Tibial artery (tissue), 4 donors: Measurements from ENCODE around the gene KIF7.

Source experiments
- DNase-seq, 2 donors: peaks; one replicate each; pipeline ENCODE4 v3.0.0-alpha.2; 2019
- H3K27ac ChIP-seq, 2 donors: fragments of 200-600 bp; sonication (generic) in 1 of 2; 1 replicate in 1 of 2; 2 replicates in 1 of 2; pipeline ENCODE4 v1.5.1; 2018 to 2019; ENCODE audit warnings: mild to moderate bottlenecking in 1 of 2
- H3K27me3 ChIP-seq, 2 donors: fragments of 200-600 bp; sonication (generic) in 1 of 2; one replicate each; pipeline versions ENCODE4 v1.5.1 to v1.6.0; 2016 to 2019
- H3K36me3 ChIP-seq, 3 donors: fragments of 200-600 bp; sonication (generic) in 2 of 3; one replicate each; pipeline ENCODE4 v1.5.1; 2016 to 2019; ENCODE audit warnings: mild to moderate bottlenecking in 2 of 3
- H3K4me1 ChIP-seq, 4 donors: fragments of 200-600 bp; sonication (generic) in 2 of 4; 1 replicate in 3 of 4; 2 replicates in 1 of 4; pipeline ENCODE4 v1.5.1; 2016 to 2019
- H3K4me3 ChIP-seq, 2 donors: fragments of 200-600 bp; sonication (generic) in 1 of 2; 1 replicate in 1 of 2; 2 replicates in 1 of 2; pipeline ENCODE4 v1.5.1; 2018 to 2019; ENCODE audit warnings: mild to moderate bottlenecking in 2 of 2
- H3K9me3 ChIP-seq, 3 donors: fragments of 200-600 bp; sonication (generic) in 1 of 3; one replicate each; pipeline ENCODE4 v1.5.1; 2016 to 2019
- intact Hi-C: fragments of 100-400 bp; cut with DNase I; formaldehyde crosslinking; loops from one replicate; pipeline ENCODE4 v1.15.0; 2023; ENCODE audit warnings: low total_unique reads
- TF ChIP-seq, protein P1 (sequence below), 2 experiments: fragments of 200-600 bp in 1 of 2; fragments of 450-650 bp in 1 of 2; IDR thresholded peaks; one replicate each; pipeline ENCODE4 v1.5.1; 2017 to 2019; ENCODE audit warnings: antibody characterized with exemption in 2 of 2, mild to moderate bottlenecking in 1 of 2, moderate library complexity in 1 of 2

KIF7 gene

DNA sequence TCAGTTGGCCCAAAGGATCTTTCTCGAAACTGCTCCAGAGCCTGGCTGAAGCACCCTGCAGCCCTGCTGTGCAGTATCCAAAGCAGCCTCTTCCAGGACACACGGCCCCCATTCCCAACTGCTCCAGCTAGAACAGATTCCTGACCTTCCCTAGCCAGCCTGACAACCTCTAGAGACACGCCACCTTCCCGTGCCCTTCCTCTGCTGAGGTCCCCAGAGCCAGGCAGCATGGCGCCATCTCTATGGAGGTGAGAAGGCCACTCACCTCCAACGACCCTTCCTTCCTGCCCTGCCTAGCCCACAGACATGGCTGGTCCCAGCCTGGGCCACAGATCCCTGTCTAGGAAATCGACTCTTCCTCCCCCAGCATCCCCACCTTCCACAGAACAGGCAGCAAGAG lies 3.1 kb downstream of the KIF7 start:
- no peaks in the 10 kb centered on the region for H3K9me3 ChIP-seq
- H3K4me1 ChIP-seq = peaks cover 0 to 20% (median 8%) of the 10 kb centered on the region in 4 donors
- no peak overlapping the region for H3K27ac ChIP-seq
- no peak overlapping the region for H3K4me3 ChIP-seq
- peak; percentile 15 to 32 for DNase-seq
- no peaks in the 10 kb centered on the region for H3K27me3 ChIP-seq
- intact Hi-C loops = no loop called here
- H3K36me3 ChIP-seq = peaks cover 0 to 29% (median 9%) of the 10 kb centered on the region in 3 donors
- TF ChIP-seq, protein P1, sequence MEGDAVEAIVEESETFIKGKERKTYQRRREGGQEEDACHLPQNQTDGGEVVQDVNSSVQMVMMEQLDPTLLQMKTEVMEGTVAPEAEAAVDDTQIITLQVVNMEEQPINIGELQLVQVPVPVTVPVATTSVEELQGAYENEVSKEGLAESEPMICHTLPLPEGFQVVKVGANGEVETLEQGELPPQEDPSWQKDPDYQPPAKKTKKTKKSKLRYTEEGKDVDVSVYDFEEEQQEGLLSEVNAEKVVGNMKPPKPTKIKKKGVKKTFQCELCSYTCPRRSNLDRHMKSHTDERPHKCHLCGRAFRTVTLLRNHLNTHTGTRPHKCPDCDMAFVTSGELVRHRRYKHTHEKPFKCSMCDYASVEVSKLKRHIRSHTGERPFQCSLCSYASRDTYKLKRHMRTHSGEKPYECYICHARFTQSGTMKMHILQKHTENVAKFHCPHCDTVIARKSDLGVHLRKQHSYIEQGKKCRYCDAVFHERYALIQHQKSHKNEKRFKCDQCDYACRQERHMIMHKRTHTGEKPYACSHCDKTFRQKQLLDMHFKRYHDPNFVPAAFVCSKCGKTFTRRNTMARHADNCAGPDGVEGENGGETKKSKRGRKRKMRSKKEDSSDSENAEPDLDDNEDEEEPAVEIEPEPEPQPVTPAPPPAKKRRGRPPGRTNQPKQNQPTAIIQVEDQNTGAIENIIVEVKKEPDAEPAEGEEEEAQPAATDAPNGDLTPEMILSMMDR (IDR thresholded peaks at IDR 0.05) = no peak

GRCh38 chr15:89649716-89650115 lies 5.6 kb downstream of the KIF7 start:
- Histone ChIP-seq H3K9me3 (no peaks in the 10 kb centered on the region), H3K4me1 (peaks cover 0 to 12% (median 5%) of the 10 kb centered on the region in 4 donors), H3K36me3 (peaks cover 0 to 48% (median 19%) of the 10 kb centered on the region in 3 donors), H3K4me3 (no peak overlapping the region), H3K27ac (no peak overlapping the region), H3K27me3 (no peaks in the 10 kb centered on the region)
- intact Hi-C loops = loop anchor here (5.0 to 10.0 kb wide), 2 partner anchors 55 to 103 kb away; partner anchors contain the start of gene MESP1
- TF ChIP-seq, protein P1 (IDR thresholded peaks at IDR 0.05) = no peak
- DNase-seq = peak; percentile 10 to 59

GRCh38 chr15:89649013-89649625 lies 6.1 kb downstream of the KIF7 start:
- Histone ChIP-seq H3K27ac (no peak overlapping the region), H3K4me1 (peaks cover 0 to 6% (median 3%) of the 10 kb centered on the region in 4 donors), H3K36me3 (peaks cover 0 to 54% (median 21%) of the 10 kb centered on the region in 3 donors), H3K27me3 (no peaks in the 10 kb centered on the region), H3K4me3 (no peak overlapping the region), H3K9me3 (no peaks in the 10 kb centered on the region)
- intact Hi-C loops = loop anchor here (5.0 to 10.0 kb wide), 2 partner anchors 56 to 103 kb away; partner anchors contain the start of gene MESP1
- TF ChIP-seq, protein P1 (IDR thresholded peaks at IDR 0.05) = no peak
- DNase-seq = peak; percentile 16 to 64

- Histone ChIP-seq H3K27ac (no peak overlapping the region), H3K4me1 (peaks cover 0 to 6% (median 0%) of the 10 kb centered on the region in 4 donors), H3K4me3 (no peak overlapping the region), H3K9me3 (no peaks in the 10 kb centered on the region), H3K27me3 (no peaks in the 10 kb centered on the region), H3K36me3 (peaks cover 0 to 56% (median 21%) of the 10 kb centered on the region in 3 donors)
- intact Hi-C loops = loop anchor here (5.0 to 10.0 kb wide), 2 partner anchors 56 to 104 kb away; partner anchors contain the start of gene MESP1
- TF ChIP-seq, protein P1 (IDR thresholded peaks at IDR 0.05) = no peak
- DNase-seq = peak; percentile 15 to 49
Observed at GRCh38 chr15:89648106-89649012, 6.9 kb downstream of the KIF7 start.

DNA sequence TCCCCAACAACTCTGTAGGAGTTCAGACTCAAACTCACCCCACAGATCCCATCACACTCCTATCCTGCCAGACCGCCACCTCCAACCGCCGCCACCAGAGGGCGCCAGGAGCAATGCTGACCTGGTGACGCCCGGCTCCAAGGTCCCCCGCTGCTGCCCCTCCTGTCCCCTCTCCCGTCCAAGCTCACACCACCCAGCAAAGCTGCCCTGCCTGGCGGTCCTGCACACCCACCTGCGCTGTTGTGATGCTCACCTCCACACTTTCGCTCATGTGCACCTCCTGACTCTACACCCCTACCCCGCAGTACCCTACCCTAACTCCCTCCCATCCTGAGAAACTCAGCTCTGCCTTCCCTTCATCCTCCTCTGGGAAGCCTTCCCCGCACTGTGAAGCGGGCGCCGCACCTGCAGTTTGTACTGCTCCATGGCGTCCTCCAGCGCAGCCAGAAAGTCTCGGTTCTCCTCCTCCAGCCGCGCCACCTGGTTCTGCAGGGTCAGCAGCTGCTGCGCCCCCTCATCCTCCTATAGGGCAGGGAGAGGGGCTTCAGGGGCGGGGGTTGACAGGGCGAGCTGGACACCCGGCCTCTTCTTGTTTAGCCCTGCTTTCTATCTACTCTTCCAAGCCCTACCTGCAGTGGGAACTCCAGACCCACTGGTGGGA lies 7.9 kb downstream of the KIF7 start:
- Histone ChIP-seq H3K27ac (no peak overlapping the region), H3K9me3 (no peaks in the 10 kb centered on the region), H3K36me3 (peaks cover 0 to 62% (median 28%) of the 10 kb centered on the region in 3 donors), H3K4me3 (no peak overlapping the region), H3K4me1 (peaks cover 0 to 6% (median 0%) of the 10 kb centered on the region in 4 donors), H3K27me3 (no peaks in the 10 kb centered on the region)
- intact Hi-C loops = loop anchor here (5.0 to 10.0 kb wide), 2 partner anchors 57 to 105 kb away; partner anchors contain the start of gene MESP1
- TF ChIP-seq, protein P1 (IDR thresholded peaks at IDR 0.05) = peak; percentile 88 to 93
- DNase-seq = peak; percentile 86
